Memory B cell (primary cell): ENCODE results near the gene ACTRT2.

Source experiments
- ATAC-seq: fragments of 150-1000 bp; cut with Tn5 transposase; 2 replicates; pipeline ENCODE4 v1.10.0; 2021; ENCODE audit warnings: low read depth, mild to moderate bottlenecking, moderate library complexity
- DNase-seq, 2 donors: peaks; one replicate each; pipeline ENCODE4 v3.0.0; 2022; ENCODE audit warnings: low spot score in 2 of 2
- H3K27ac Mint-ChIP-seq: one replicate; pipeline ENCODE4 v1.8.0; 2022; ENCODE audit warnings: mild to moderate bottlenecking, moderate library complexity, mixed read lengths
- H3K27me3 Mint-ChIP-seq: one replicate; pipeline ENCODE4 v1.8.0; 2022; ENCODE audit warnings: mixed read lengths
- H3K36me3 Mint-ChIP-seq: one replicate; pipeline ENCODE4 v1.8.0; 2022; ENCODE audit warnings: mild to moderate bottlenecking, mixed read lengths
- H3K4me1 Mint-ChIP-seq: one replicate; pipeline ENCODE4 v1.8.0; 2022; ENCODE audit warnings: mixed read lengths
- H3K4me3 Mint-ChIP-seq: one replicate; pipeline ENCODE4 v1.8.0; 2022; ENCODE audit warnings: mild to moderate bottlenecking, moderate library complexity, mixed read lengths
- H3K9me3 Mint-ChIP-seq: one replicate; pipeline ENCODE4 v1.8.0; 2022; ENCODE audit warnings: mixed read lengths

Gene ACTRT2

GRCh38 chr1:3051270-3052268 is 30.3 kb downstream of the ACTRT2 start:
- H3K4me1 Mint-ChIP-seq: peaks cover 7% of the 10 kb centered on the region
- H3K36me3 Mint-ChIP-seq: peaks cover 2% of the 10 kb centered on the region
- DNase-seq (no peak), ATAC-seq (no peak)
- H3K4me3 Mint-ChIP-seq: no peak overlapping the region
- H3K9me3 Mint-ChIP-seq: peaks cover 4% of the 10 kb centered on the region
- peaks cover 22% of the 10 kb centered on the region for H3K27me3 Mint-ChIP-seq
- H3K27ac Mint-ChIP-seq: no peak overlapping the region

- no peak for ATAC-seq
- H3K4me1 Mint-ChIP-seq: peaks cover 7% of the 10 kb centered on the region
- H3K27me3 Mint-ChIP-seq: peaks cover 18% of the 10 kb centered on the region
- H3K27ac Mint-ChIP-seq: no peak overlapping the region
- no peak for DNase-seq
- no peak overlapping the region for H3K4me3 Mint-ChIP-seq
- peaks cover 2% of the 10 kb centered on the region for H3K36me3 Mint-ChIP-seq
- peaks cover 4% of the 10 kb centered on the region for H3K9me3 Mint-ChIP-seq
Measured at GRCh38 chr1:3052501-3052900, 31.2 kb downstream of the ACTRT2 start.

- DNase-seq (no peak), ATAC-seq (no peak)
- Mint-ChIP-seq H3K9me3 (peaks cover 6% of the 10 kb centered on the region), H3K4me3 (no peak overlapping the region), H3K27me3 (peaks cover 20% of the 10 kb centered on the region), H3K4me1 (peaks cover 7% of the 10 kb centered on the region), H3K27ac (no peak overlapping the region), H3K36me3 (peaks cover 2% of the 10 kb centered on the region)
Measured at GRCh38 chr1:3053366-3053980, 32.2 kb downstream of the ACTRT2 start.

- ATAC-seq: no peak
- Mint-ChIP-seq H3K36me3 (peaks cover 2% of the 10 kb centered on the region), H3K27ac (no peak overlapping the region), H3K4me3 (no peak overlapping the region), H3K27me3 (peaks cover 21% of the 10 kb centered on the region), H3K4me1 (peaks cover 7% of the 10 kb centered on the region), H3K9me3 (peaks cover 6% of the 10 kb centered on the region)
- no peak for DNase-seq
Measured at GRCh38 chr1:3053986-3054385, 32.7 kb downstream of the ACTRT2 start.

- no peak for ATAC-seq
- H3K27me3 Mint-ChIP-seq: peaks cover 22% of the 10 kb centered on the region
Measured at GRCh38 chr1:3054474-3054873, 33.2 kb downstream of the ACTRT2 start.

GRCh38 chr1:3055051-3055450 is 33.8 kb downstream of the ACTRT2 start:
- no peak overlapping the region for H3K27ac Mint-ChIP-seq
- peaks cover 7% of the 10 kb centered on the region for H3K4me1 Mint-ChIP-seq

More at GRCh38 chr1:3054474-3054873, 33.2 kb downstream of the ACTRT2 start:
- peaks cover 7% of the 10 kb centered on the region for H3K4me1 Mint-ChIP-seq
- peaks cover 2% of the 10 kb centered on the region for H3K36me3 Mint-ChIP-seq
- H3K4me3 Mint-ChIP-seq: no peak overlapping the region
- H3K9me3 Mint-ChIP-seq: peaks cover 6% of the 10 kb centered on the region
- H3K27ac Mint-ChIP-seq: no peak overlapping the region
- DNase-seq: no peak

GRCh38 chr1:3056641-3057040 is 35.4 kb downstream of the ACTRT2 start:
- ATAC-seq: no peak
- Mint-ChIP-seq H3K4me3 (no peak overlapping the region), H3K27me3 (peaks cover 14% of the 10 kb centered on the region), H3K9me3 (peaks cover 6% of the 10 kb centered on the region), H3K27ac (no peak overlapping the region), H3K36me3 (peaks cover 2% of the 10 kb centered on the region), H3K4me1 (peaks cover 4% of the 10 kb centered on the region)
- DNase-seq: no peak

More at GRCh38 chr1:3055051-3055450, 33.8 kb downstream of the ACTRT2 start:
- DNase-seq: no peak
- Mint-ChIP-seq H3K4me3 (no peak overlapping the region), H3K9me3 (peaks cover 6% of the 10 kb centered on the region), H3K27me3 (peaks cover 22% of the 10 kb centered on the region), H3K36me3 (peaks cover 2% of the 10 kb centered on the region)
- no peak for ATAC-seq

GRCh38 chr1:3058263-3059030 is 37.2 kb downstream of the ACTRT2 start:
- ATAC-seq: no peak
- H3K9me3 Mint-ChIP-seq: peaks cover 2% of the 10 kb centered on the region
- H3K27ac Mint-ChIP-seq: no peak overlapping the region
- H3K4me1 Mint-ChIP-seq: no peaks in the 10 kb centered on the region
- no peak for DNase-seq
- no peak overlapping the region for H3K4me3 Mint-ChIP-seq
- no peaks in the 10 kb centered on the region for H3K36me3 Mint-ChIP-seq
- H3K27me3 Mint-ChIP-seq: peaks cover 4% of the 10 kb centered on the region

GRCh38 chr1:3060127-3060526 is 38.9 kb downstream of the ACTRT2 start:
- Mint-ChIP-seq H3K36me3 (no peaks in the 10 kb centered on the region), H3K27me3 (peaks cover 5% of the 10 kb centered on the region), H3K9me3 (peaks cover 2% of the 10 kb centered on the region), H3K4me1 (no peaks in the 10 kb centered on the region), H3K4me3 (no peak overlapping the region), H3K27ac (no peak overlapping the region)
- DNase-seq: no peak
- no peak for ATAC-seq

GRCh38 chr1:3060601-3061551 is 39.6 kb downstream of the ACTRT2 start:
- DNase-seq (no peak), ATAC-seq (no peak)
- H3K9me3 Mint-ChIP-seq: peaks cover 2% of the 10 kb centered on the region
- no peaks in the 10 kb centered on the region for H3K36me3 Mint-ChIP-seq
- H3K4me3 Mint-ChIP-seq: no peak overlapping the region
- H3K27me3 Mint-ChIP-seq: peaks cover 6% of the 10 kb centered on the region
- H3K4me1 Mint-ChIP-seq: no peaks in the 10 kb centered on the region
- H3K27ac Mint-ChIP-seq: no peak overlapping the region

- peaks cover 9% of the 10 kb centered on the region for H3K27me3 Mint-ChIP-seq
- H3K36me3 Mint-ChIP-seq: no peaks in the 10 kb centered on the region
- no peak overlapping the region for H3K4me3 Mint-ChIP-seq
- no peak for ATAC-seq
- H3K4me1 Mint-ChIP-seq: no peaks in the 10 kb centered on the region
- H3K27ac Mint-ChIP-seq: no peak overlapping the region
- DNase-seq: no peak
- H3K9me3 Mint-ChIP-seq: peaks cover 2% of the 10 kb centered on the region
Measured at GRCh38 chr1:3061566-3061965, 40.3 kb downstream of the ACTRT2 start.

GRCh38 chr1:3061981-3062615 is 40.8 kb downstream of the ACTRT2 start:
- ATAC-seq: no peak
- H3K36me3 Mint-ChIP-seq: no peaks in the 10 kb centered on the region
- peaks cover 9% of the 10 kb centered on the region for H3K27me3 Mint-ChIP-seq
- H3K4me1 Mint-ChIP-seq: no peaks in the 10 kb centered on the region
- no peak for DNase-seq
- H3K27ac Mint-ChIP-seq: no peak overlapping the region
- H3K9me3 Mint-ChIP-seq: peaks cover 2% of the 10 kb centered on the region
- no peak overlapping the region for H3K4me3 Mint-ChIP-seq
